Astrocyte (in vitro differentiated cells and primary cell): ENCODE data around the gene SLC26A1. TPM values are rescaled to one million over a fixed set of nuclear protein-coding genes. Genes with fewer than 3 reads are reported as not detected.

Experiments used
- DNase-seq: peaks from one replicate; pipeline ENCODE4 v3.0.0-alpha.2; 2010; ENCODE audit warnings: low read depth
- FAIRE-seq: peaks from 2 replicates; lab custom pipeline; 2011; peaks lifted over from hg19 to GRCh38; lab: Jason Lieb, UNC
- H2AFZ ChIP-seq: 2 replicates; pipeline ENCODE4 v1.6.0; 2012; ENCODE audit warnings: low read depth, low read length, inconsistent platforms
- H3K27ac ChIP-seq: 2 replicates; pipeline ENCODE4 v1.5.1; 2011; ENCODE audit warnings: low read depth, low read length, inconsistent platforms
- H3K27me3 ChIP-seq: 2 replicates; pipeline ENCODE4 v1.6.0; 2011; ENCODE audit warnings: low read length, inconsistent platforms; ENCODE audit not compliant: insufficient read depth
- H3K36me3 ChIP-seq: 2 replicates; pipeline ENCODE4 v1.5.1; 2011; ENCODE audit warnings: low read length, inconsistent platforms; ENCODE audit not compliant: insufficient read depth
- H3K4me1 ChIP-seq: 2 replicates; pipeline ENCODE4 v1.5.1; 2011; ENCODE audit warnings: low read length, inconsistent platforms; ENCODE audit not compliant: insufficient read depth
- H3K4me2 ChIP-seq: 2 replicates; pipeline ENCODE4 v1.6.0; 2012; ENCODE audit warnings: low read length, inconsistent platforms
- H3K4me3 ChIP-seq: 2 replicates; pipeline ENCODE4 v1.5.1; 2011; ENCODE audit warnings: low read depth, mild to moderate bottlenecking, low read length, inconsistent platforms; ENCODE audit not compliant: insufficient read depth
- H3K79me2 ChIP-seq: 2 replicates; pipeline ENCODE4 v1.6.0; 2012; ENCODE audit warnings: mild to moderate bottlenecking, low read length, inconsistent platforms; ENCODE audit not compliant: insufficient read depth
- H3K9ac ChIP-seq: 2 replicates; pipeline ENCODE4 v1.6.0; 2012; ENCODE audit warnings: mild to moderate bottlenecking, low read length, inconsistent platforms
- H3K9me3 ChIP-seq: 2 replicates; pipeline ENCODE4 v1.5.1; 2012; ENCODE audit warnings: low read depth, mild to moderate bottlenecking, low read length, inconsistent platforms; ENCODE audit not compliant: insufficient read depth
- H4K20me1 ChIP-seq: 2 replicates; pipeline ENCODE4 v1.6.0; 2012; ENCODE audit warnings: low read length, inconsistent platforms; ENCODE audit not compliant: insufficient read depth
- H3K27ac Mint-ChIP-seq: one replicate; pipeline ENCODE4 v1.8.0; 2021; ENCODE audit warnings: mild to moderate bottlenecking, mixed read lengths; ENCODE audit not compliant: unreplicated experiment
- H3K27me3 Mint-ChIP-seq: one replicate; pipeline ENCODE4 v1.8.0; 2021; ENCODE audit warnings: low read depth, mixed read lengths; ENCODE audit not compliant: unreplicated experiment
- H3K36me3 Mint-ChIP-seq: one replicate; pipeline ENCODE4 v1.8.0; 2021; ENCODE audit warnings: low read depth, mixed read lengths; ENCODE audit not compliant: unreplicated experiment
- H3K4me1 Mint-ChIP-seq: one replicate; pipeline ENCODE4 v1.8.0; 2021; ENCODE audit warnings: low read depth, mixed read lengths; ENCODE audit not compliant: unreplicated experiment
- H3K4me3 Mint-ChIP-seq: one replicate; pipeline ENCODE4 v1.8.0; 2021; ENCODE audit warnings: mild to moderate bottlenecking, moderate library complexity, mixed read lengths; ENCODE audit not compliant: unreplicated experiment
- H3K9me3 Mint-ChIP-seq: one replicate; pipeline ENCODE4 v1.8.0; 2021; ENCODE audit warnings: mild to moderate bottlenecking, mixed read lengths; ENCODE audit not compliant: unreplicated experiment
- EZH2 ChIP-seq: IDR thresholded peaks from 2 replicates; pipeline ENCODE4 v1.6.1; 2012; ENCODE audit warnings: mild to moderate bottlenecking, low read length, inconsistent platforms; ENCODE audit not compliant: insufficient read depth
- total RNA-seq: library from RNA; stranded (reverse); gene quantifications from 2 replicates; pipeline ENCODE4 v1.2.1, GENCODE V29; 2021
- TF ChIP-seq, protein P1 (sequence below): IDR thresholded peaks from 2 replicates; pipeline ENCODE4 v1.5.1; 2011; ENCODE audit warnings: low read depth, mild to moderate bottlenecking, inconsistent platforms, low read length, moderate library complexity; ENCODE audit not compliant: insufficient read depth

The SLC26A1 gene
- total RNA-seq, 1 donor from 2014 or later: 0.34 TPM

DNA sequence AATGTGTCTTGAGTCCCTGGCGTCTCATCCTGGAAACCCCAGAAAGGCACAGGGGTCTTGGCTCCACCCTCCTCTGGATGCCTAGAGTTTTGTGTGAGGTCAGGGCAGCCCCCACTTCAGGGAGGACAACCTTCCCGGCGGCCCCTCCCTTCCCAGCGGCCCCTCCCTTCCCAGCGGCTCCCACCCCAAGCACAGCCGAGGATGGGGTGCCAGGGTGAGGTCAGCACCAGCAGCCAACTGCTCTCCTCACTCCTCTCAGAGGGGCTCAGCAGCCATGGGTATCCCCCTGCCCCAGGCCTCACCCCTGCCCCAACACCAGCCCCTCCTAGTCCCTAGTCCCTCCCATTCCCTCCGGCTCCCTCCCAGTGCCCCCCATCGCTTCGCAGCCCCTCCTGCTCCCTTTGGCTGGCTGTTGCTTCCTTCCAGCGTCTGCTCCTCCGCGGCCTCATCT lies 37.2 kb downstream of the SLC26A1 start:
- H3K4me3 ChIP-seq: no peak overlapping the region
- FAIRE-seq (no peak), DNase-seq (no peak)
- no peak for TF ChIP-seq EZH2
- TF ChIP-seq, protein P1, sequence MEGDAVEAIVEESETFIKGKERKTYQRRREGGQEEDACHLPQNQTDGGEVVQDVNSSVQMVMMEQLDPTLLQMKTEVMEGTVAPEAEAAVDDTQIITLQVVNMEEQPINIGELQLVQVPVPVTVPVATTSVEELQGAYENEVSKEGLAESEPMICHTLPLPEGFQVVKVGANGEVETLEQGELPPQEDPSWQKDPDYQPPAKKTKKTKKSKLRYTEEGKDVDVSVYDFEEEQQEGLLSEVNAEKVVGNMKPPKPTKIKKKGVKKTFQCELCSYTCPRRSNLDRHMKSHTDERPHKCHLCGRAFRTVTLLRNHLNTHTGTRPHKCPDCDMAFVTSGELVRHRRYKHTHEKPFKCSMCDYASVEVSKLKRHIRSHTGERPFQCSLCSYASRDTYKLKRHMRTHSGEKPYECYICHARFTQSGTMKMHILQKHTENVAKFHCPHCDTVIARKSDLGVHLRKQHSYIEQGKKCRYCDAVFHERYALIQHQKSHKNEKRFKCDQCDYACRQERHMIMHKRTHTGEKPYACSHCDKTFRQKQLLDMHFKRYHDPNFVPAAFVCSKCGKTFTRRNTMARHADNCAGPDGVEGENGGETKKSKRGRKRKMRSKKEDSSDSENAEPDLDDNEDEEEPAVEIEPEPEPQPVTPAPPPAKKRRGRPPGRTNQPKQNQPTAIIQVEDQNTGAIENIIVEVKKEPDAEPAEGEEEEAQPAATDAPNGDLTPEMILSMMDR: no peak
- no peak overlapping the region for H3K27ac ChIP-seq
- no peak overlapping the region for H3K27ac Mint-ChIP-seq
- no peaks in the 10 kb centered on the region for H3K27me3 ChIP-seq
- H3K9me3 Mint-ChIP-seq: no peaks in the 10 kb centered on the region
- H3K36me3 Mint-ChIP-seq: peaks cover 9% of the 10 kb centered on the region
- peaks cover 1% of the 10 kb centered on the region for H3K27me3 Mint-ChIP-seq
- no peak overlapping the region for H3K4me3 Mint-ChIP-seq
- H3K4me1 ChIP-seq: no peaks in the 10 kb centered on the region
- no peak overlapping the region for H2AFZ ChIP-seq
- H3K4me1 Mint-ChIP-seq: no peaks in the 10 kb centered on the region
- H3K36me3 ChIP-seq: no peaks in the 10 kb centered on the region
- no peak overlapping the region for H3K9ac ChIP-seq
- no peak overlapping the region for H3K4me2 ChIP-seq
- H3K9me3 ChIP-seq: no peaks in the 10 kb centered on the region
- no peaks in the 10 kb centered on the region for H4K20me1 ChIP-seq
- H3K79me2 ChIP-seq: no peaks in the 10 kb centered on the region

DNA sequence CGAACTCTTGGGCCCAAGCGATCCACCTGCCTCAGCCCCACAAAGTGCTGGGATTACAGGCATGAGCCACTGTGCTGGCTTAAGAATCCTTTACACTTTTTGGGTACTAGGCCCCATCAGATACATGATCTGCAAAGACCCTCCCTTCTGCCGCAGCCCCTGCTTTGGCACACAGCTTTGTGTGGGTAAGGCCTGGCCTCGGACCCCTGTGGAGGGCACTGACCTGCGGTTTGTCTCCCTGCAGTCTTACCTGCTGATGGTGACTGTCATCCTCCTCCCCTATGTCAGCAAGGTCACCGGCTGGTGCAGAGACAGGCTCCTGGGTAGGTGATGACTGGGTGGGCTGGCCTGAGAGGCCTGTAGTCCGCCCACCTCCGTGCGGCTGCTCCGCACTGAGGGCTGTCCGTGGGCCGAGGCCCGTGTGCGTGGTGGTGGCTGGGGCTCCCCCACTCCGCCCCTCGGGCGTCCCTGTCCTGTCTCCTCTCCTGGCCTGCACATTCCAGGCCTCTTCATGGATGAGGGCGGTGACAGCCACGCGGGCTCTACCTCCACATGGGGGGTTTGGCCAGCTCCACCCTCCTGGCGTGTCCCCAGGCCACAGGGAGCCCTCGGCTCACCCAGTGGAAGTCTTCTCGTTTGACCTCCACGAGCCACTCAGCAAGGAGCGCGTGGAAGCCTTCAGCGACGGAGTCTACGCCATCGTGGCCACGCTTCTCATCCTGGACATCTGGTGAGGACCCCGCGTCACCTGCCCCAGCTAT lies 37.9 kb downstream of the SLC26A1 start:
- Histone ChIP-seq H2AFZ (no peak overlapping the region), H3K9me3 (no peaks in the 10 kb centered on the region), H3K36me3 (no peaks in the 10 kb centered on the region), H3K4me1 (no peaks in the 10 kb centered on the region), H4K20me1 (no peaks in the 10 kb centered on the region), H3K27me3 (no peaks in the 10 kb centered on the region), H3K9ac (no peak overlapping the region), H3K79me2 (no peaks in the 10 kb centered on the region), H3K27ac (no peak overlapping the region), H3K4me3 (no peak overlapping the region), H3K4me2 (no peak overlapping the region)
- peaks cover 1% of the 10 kb centered on the region for H3K27me3 Mint-ChIP-seq
- no peak overlapping the region for H3K4me3 Mint-ChIP-seq
- no peak for FAIRE-seq
- no peak for DNase-seq
- H3K9me3 Mint-ChIP-seq: no peaks in the 10 kb centered on the region
- TF ChIP-seq, protein P1: no peak
- no peak for TF ChIP-seq EZH2
- H3K36me3 Mint-ChIP-seq: peaks cover 9% of the 10 kb centered on the region
- H3K27ac Mint-ChIP-seq: no peak overlapping the region
- no peaks in the 10 kb centered on the region for H3K4me1 Mint-ChIP-seq
